GM10248 (cell line): Measurements from ENCODE around the gene BRAT1.

Experiments
- CTCF ChIA-PET: fragments of 300-600 bp; sonication (Branson Sonifier 250); formaldehyde crosslinking; extraction: SDS; loops from one replicate; lab custom pipeline; 2021; ENCODE audit warnings: antibody characterized with exemption; lab: Yijun Ruan, JAX
- POLR2A ChIA-PET: fragments of 350-650 bp; sonication (Branson Sonifier 250); formaldehyde crosslinking; extraction: SDS; loops from one replicate; lab custom pipeline; 2020; ENCODE audit warnings: antibody characterized with exemption; lab: Yijun Ruan, JAX
- DNase-seq: peaks from one replicate; pipeline ENCODE4 v3.0.0; 2012; ENCODE audit errors: extremely low spot score
- CTCF ChIP-seq: IDR thresholded peaks from 2 replicates; pipeline ENCODE4 v1.5.1; 2012; ENCODE audit warnings: mild to moderate bottlenecking, low read depth; ENCODE audit errors: extremely low read depth, missing control alignments, control extremely low read depth

The BRAT1 gene

GRCh38 chr7:2495418-2496299, 59.7 kb downstream of the BRAT1 start:
- ChIA-PET POLR2A (no interaction called here), CTCF (no interaction called here)
- TF ChIP-seq CTCF: no peak
- no peak for DNase-seq

GRCh38 chr7:2494191-2495130, 60.9 kb downstream of the BRAT1 start:
- ChIA-PET CTCF (no interaction called here), POLR2A (no interaction called here)
- no peak for DNase-seq
- no peak for TF ChIP-seq CTCF

GRCh38 chr7:2493205-2494164, 61.8 kb downstream of the BRAT1 start:
- no peak for DNase-seq
- ChIA-PET POLR2A (no interaction called here), CTCF (interaction anchor here (1.4 kb wide), 2 partner anchors 25 to 43 kb away, joined by 3 to 5 read pairs; no protein-coding TSS in a partner anchor)
- no peak for TF ChIP-seq CTCF

- TF ChIP-seq CTCF: no peak
- ChIA-PET CTCF (interaction anchor here (1.4 kb wide), 1 partner anchor 23 kb away, joined by 5 read pairs; no protein-coding TSS in a partner anchor), POLR2A (no interaction called here)
- no peak for DNase-seq
These were observed 63.3 kb downstream of the BRAT1 start for GRCh38 chr7:2492038-2492437.

- ChIA-PET POLR2A (no interaction called here), CTCF (no interaction called here)
These were observed 65.1 kb downstream of the BRAT1 start for GRCh38 chr7:2490181-2490651.

More at GRCh38 chr7:2490181-2490651, 65.1 kb downstream of the BRAT1 start:
- no peak for TF ChIP-seq CTCF
- no peak for DNase-seq
